ENCODE measurements around the gene AZGP1. TPM values are rescaled to one million over a fixed set of nuclear protein-coding genes. Genes with fewer than 3 reads are reported as not detected.

Gene AZGP1
- total and polyA plus RNA-seq, 2 of the 13 experiments (the other 11 are each of a cell fraction or from before 2014, with no cell fraction given): 93.8 to 229 TPM

DNA sequence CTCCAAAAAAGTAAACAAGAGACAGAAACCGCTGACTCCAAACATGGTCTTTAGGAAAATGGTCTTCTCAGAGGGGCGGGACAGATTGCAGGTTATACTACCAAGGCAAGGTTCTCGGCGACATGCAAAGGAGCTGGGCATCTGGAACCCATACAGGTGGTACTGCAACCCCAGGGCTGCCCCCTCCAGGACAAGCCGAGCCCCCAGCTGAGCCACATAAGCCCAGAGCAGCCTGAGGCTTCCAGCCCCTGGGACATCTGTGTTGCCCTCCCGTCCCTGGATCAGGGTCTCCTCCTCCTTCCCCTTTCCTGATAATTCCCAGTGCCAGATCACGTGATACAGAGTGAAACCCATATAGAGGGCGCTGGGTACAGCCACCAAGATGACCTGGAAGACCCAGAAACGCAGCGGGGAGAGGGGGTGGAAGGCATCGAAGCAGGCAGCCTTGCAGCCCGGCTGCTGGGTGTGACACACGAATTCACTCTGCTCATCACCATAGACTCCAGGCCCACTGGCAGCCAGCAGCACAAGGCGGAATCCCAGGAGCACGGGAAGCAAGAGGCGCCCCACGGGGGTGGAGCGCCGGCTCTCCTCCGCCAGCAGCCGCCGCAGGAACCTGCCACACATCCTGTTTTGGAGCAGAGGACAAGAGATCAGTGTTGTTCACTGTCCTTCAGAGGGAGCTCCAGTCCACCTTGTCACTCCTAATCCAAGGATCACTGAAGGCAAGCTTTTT lies 46.7 kb downstream of the AZGP1 start, which contains the start of gene GJC3 (continued):
- TF ChIP-seq UBTF (CRISPR knock-in tag; IDR thresholded peaks at IDR 0.05) (peak; percentile 70), TBX3 (IDR thresholded peaks at IDR 0.05; ENCODE audit: borderline replicate concordance) (0 out of 2 replicates have a peak, but pooled peaks have one; percentile 14), KMT2B (CRISPR knock-in tag; IDR thresholded peaks at IDR 0.05) (no peak), PHF8 (CRISPR knock-in tag; IDR thresholded peaks at IDR 0.05) (peak; percentile 51), GABPA (IDR thresholded peaks at IDR 0.05; ENCODE audit: low read depth, low read length) (no peak), GABPA (CRISPR knock-in tag; IDR thresholded peaks at IDR 0.05; ENCODE audit: low read depth) (peak; percentile 48), ZNF30 (CRISPR knock-in tag; IDR thresholded peaks at IDR 0.05) (no peak), HNF1A (IDR thresholded peaks at IDR 0.05; ENCODE audit: low read depth) (no peak), HNF1A (CRISPR knock-in tag; IDR thresholded peaks at IDR 0.05; ENCODE audit: borderline replicate concordance) (no peak), ZFP91 (CRISPR knock-in tag; IDR thresholded peaks at IDR 0.05; ENCODE audit: borderline replicate concordance) (peak; percentile 70; the same call in 1 of the 2 replicates), FOSL2 (CRISPR knock-in tag; IDR thresholded peaks at IDR 0.05) (no peak), ZNF546 (CRISPR knock-in tag; conservative IDR thresholded peaks at IDR 0.05) (no peak), ZNF776 (CRISPR knock-in tag; IDR thresholded peaks at IDR 0.05) (no peak), KMT2A (CRISPR knock-in tag; IDR thresholded peaks at IDR 0.05) (no peak), KDM1A (CRISPR knock-in tag; IDR thresholded peaks at IDR 0.05) (no peak), ZNF598 (CRISPR knock-in tag; IDR thresholded peaks at IDR 0.05; ENCODE audit: borderline replicate concordance) (no peak), ZNF234 (CRISPR knock-in tag; conservative IDR thresholded peaks at IDR 0.05) (no peak), THYN1 (CRISPR knock-in tag; IDR thresholded peaks at IDR 0.05; ENCODE audit: borderline replicate concordance, low read depth) (no peak), NFIC (IDR thresholded peaks at IDR 0.05; ENCODE audit: low read length) (no peak), KLF9 (CRISPR knock-in tag; IDR thresholded peaks at IDR 0.05; ENCODE audit: low read depth) (no peak), HNRNPL (IDR thresholded peaks at IDR 0.05; ENCODE audit: low read depth, low read length) (no peak)
- TF ChIP-seq, protein P1, sequence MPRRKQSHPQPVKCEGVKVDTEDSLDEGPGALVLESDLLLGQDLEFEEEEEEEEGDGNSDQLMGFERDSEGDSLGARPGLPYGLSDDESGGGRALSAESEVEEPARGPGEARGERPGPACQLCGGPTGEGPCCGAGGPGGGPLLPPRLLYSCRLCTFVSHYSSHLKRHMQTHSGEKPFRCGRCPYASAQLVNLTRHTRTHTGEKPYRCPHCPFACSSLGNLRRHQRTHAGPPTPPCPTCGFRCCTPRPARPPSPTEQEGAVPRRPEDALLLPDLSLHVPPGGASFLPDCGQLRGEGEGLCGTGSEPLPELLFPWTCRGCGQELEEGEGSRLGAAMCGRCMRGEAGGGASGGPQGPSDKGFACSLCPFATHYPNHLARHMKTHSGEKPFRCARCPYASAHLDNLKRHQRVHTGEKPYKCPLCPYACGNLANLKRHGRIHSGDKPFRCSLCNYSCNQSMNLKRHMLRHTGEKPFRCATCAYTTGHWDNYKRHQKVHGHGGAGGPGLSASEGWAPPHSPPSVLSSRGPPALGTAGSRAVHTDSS (CRISPR knock-in tag; conservative IDR thresholded peaks at IDR 0.05): no peak

Measured in HepG2 (cell line).